Uterus (tissue), 2 donors: ENCODE data around the gene SKAP1.

Experiments used
- CTCF ChIP-seq, 4 experiments: fragments of 200-600 bp in 2 of 4; fragments of 450-650 bp in 2 of 4; sonication (generic) in 2 of 4; IDR thresholded peaks; one replicate each; pipeline ENCODE4 v1.5.1; 2016 to 2019; ENCODE audit warnings: antibody characterized with exemption in 4 of 4, mild to moderate bottlenecking in 2 of 4, moderate library complexity in 1 of 4
- POLR2A ChIP-seq, 2 donors: fragments of 450-650 bp; IDR thresholded peaks; one replicate each; pipeline ENCODE4 v1.6.1; 2016; ENCODE audit warnings: antibody characterized with exemption in 2 of 2, mild to moderate bottlenecking in 1 of 2, moderate library complexity in 1 of 2

DNA sequence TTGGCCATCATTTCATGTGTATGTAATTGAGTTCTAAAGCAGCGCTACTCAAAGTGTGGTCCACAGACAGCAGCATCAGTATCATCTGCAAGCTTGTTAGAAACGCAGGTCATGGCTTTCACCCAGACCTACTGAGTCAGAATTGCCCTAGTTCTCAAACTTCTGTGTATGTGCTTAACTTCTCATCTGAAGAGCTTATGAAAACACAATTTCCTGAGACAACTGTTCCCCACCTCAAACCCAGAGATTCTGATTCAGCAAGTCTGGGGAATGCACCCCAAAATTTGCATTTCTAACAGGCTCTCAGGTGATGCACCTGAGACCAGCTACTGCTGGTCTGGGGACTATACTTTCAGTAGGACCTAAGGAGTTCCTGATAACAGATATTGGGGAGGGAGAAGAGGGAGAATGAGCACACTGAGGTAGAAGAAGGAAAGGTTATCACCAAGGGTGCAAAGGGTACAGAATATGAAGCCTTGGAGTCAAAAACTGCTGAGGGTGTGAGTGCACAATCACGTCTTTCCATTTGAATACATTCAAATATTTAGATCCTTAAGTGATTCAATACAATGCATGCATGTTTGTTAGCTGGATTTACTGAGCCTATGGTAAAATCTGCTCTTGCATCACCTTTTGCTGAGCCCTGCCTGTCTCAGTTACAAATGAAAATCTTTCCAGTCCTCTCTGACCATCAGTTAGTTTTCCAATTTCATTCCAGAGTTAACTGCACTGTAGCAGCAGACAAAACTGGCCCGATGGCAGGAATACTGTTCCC is 29.2 kb upstream of the SKAP1 start:
- TF ChIP-seq CTCF (IDR thresholded peaks at IDR 0.05) (no peak), POLR2A (IDR thresholded peaks at IDR 0.05) (no peak)
